HG02642 (cell line): ENCODE results near the gene COP1.
A peak's percentile ranks its signal among the peaks of the same experiment; 100 is the strongest.
"Not testable (repeated sequence)": the region's sequence is repeated elsewhere in the genome, so short reads cannot be mapped to it uniquely, and the experiment has no call there.

Experiments
- ATAC-seq: cut with Tn5 transposase; IDR thresholded peaks from one replicate; pipeline ENCODE4 v1.9.1; 2021; ENCODE audit warnings: mild to moderate bottlenecking; ENCODE audit not compliant: unreplicated experiment, poor library complexity

COP1 gene

GRCh38 chr1:176206961-176207902 lies at the start of gene COP1:
COP1 (minus strand) TSS chr1:176207286; CDS start chr1:176206978, 308 bp downstream.
- peak; percentile 87 for ATAC-seq

GRCh38 chr1:176252191-176252590 lies 45.1 kb upstream of the COP1 start:
- ATAC-seq = no peak

- no peak for ATAC-seq
These were observed 37.8 kb upstream of the COP1 start for GRCh38 chr1:176244851-176245250.

- no peak for ATAC-seq
These were observed 36.7 kb upstream of the COP1 start for GRCh38 chr1:176243746-176244145.

GRCh38 chr1:176241385-176242015 lies 34.4 kb upstream of the COP1 start:
- ATAC-seq = no peak

GRCh38 chr1:176233657-176234056 lies 26.6 kb upstream of the COP1 start:
- not testable (repeated sequence) for ATAC-seq

- no peak for ATAC-seq
These were observed 20.5 kb upstream of the COP1 start for GRCh38 chr1:176227579-176227978.

GRCh38 chr1:176225911-176226310 lies 18.8 kb upstream of the COP1 start:
- ATAC-seq = no peak

- ATAC-seq = no peak
These were observed 18.4 kb upstream of the COP1 start for GRCh38 chr1:176225479-176225875.

GRCh38 chr1:176222196-176222595 lies 15.1 kb upstream of the COP1 start:
- no peak for ATAC-seq

- no peak for ATAC-seq
These were observed 13.1 kb upstream of the COP1 start for GRCh38 chr1:176220100-176220689.

- ATAC-seq = no peak
These were observed 10.5 kb upstream of the COP1 start for GRCh38 chr1:176217461-176218099.

GRCh38 chr1:176216031-176216430 lies 8.9 kb upstream of the COP1 start:
- ATAC-seq = no peak

GRCh38 chr1:176211396-176212165 lies 4.5 kb upstream of the COP1 start:
- ATAC-seq = no peak

- ATAC-seq = no peak
These were observed 948 bp upstream of the COP1 start for GRCh38 chr1:176208034-176208433.

- ATAC-seq = peak; percentile 35
These were observed 803 bp downstream of the COP1 start for GRCh38 chr1:176206006-176206960.

- no peak for ATAC-seq
These were observed 1.7 kb downstream of the COP1 start for GRCh38 chr1:176205332-176205914.

GRCh38 chr1:176204655-176205054 lies 2.4 kb downstream of the COP1 start:
- ATAC-seq = not testable (repeated sequence)
